B cell (primary cell): ENCODE data around the gene CD8B.

Experiments used
- CTCF ChIP-seq: fragments of 200-600 bp; IDR thresholded peaks from one replicate; pipeline ENCODE4 v1.8.0; 2022; ENCODE audit warnings: antibody characterized with exemption, mild to moderate bottlenecking
- EZH2 ChIP-seq: IDR thresholded peaks from 2 replicates; pipeline ENCODE4 v1.6.1; 2012; ENCODE audit warnings: borderline replicate concordance, low read depth, mild to moderate bottlenecking, moderate library complexity, low read length; ENCODE audit not compliant: insufficient read depth, poor library complexity, severe bottlenecking

GRCh38 chr2:86791573-86791972 lies 70.1 kb downstream of the CD8B start:
- TF ChIP-seq CTCF (no peak), EZH2 (no peak)
